K562 (cell line): ENCODE measurements around the gene GRIN2A. TPM values are rescaled to one million over a fixed set of nuclear protein-coding genes. Genes with fewer than 3 reads are reported as not detected.
A peak's percentile ranks its signal among the peaks of the same experiment; 100 is the strongest.

Source experiments
- ATAC-seq: fragments of 200-7000 bp; cut with Tn5 transposase; 3 replicates; pipeline ENCODE4 v1.9.1; 2020; ENCODE audit warnings: moderate library complexity
- BruUV-seq: library from RNA; stranded (reverse); fragments of 400-500 nt; replicated peaks from 2 replicates; lab custom pipeline; 2021; lab: Mats Ljungman, UMichigan
- CTCF ChIA-PET: fragments of 300-600 bp; formaldehyde crosslinking; extraction: SDS; loops from one replicate; lab custom pipeline; 2021; ENCODE audit warnings: low intra/inter-chr PET ratio; lab: Yijun Ruan, JAX
- POLR2A ChIA-PET: fragments of 300-600, 350-650 bp; sonication (Branson Sonifier 250); formaldehyde crosslinking; extraction: SDS; loops from one replicate; lab custom pipeline; 2021; ENCODE audit warnings: antibody characterized with exemption, inconsistent platforms; lab: Yijun Ruan, JAX
- DNase-seq, 4 experiments: peaks; one replicate each; pipeline versions ENCODE4 v3.0.0 to v3.0.0-alpha.2; 2011 to 2018; ENCODE audit warnings: low spot score in 3 of 4, mixed read lengths in 3 of 4; ENCODE audit errors: extremely low read depth in 1 of 4
- FAIRE-seq: peaks from 2 replicates; lab custom pipeline; 2011; peaks lifted over from hg19 to GRCh38; lab: Jason Lieb, UNC
- H2AFZ ChIP-seq: 2 replicates; pipeline ENCODE4 v1.6.0; 2011; ENCODE audit warnings: low read depth, low read length, control low read depth, inconsistent platforms
- H3K27ac ChIP-seq: fragments of 200-600 bp; 3 replicates; pipeline ENCODE4 v1.8.0; 2011; ENCODE audit warnings: low read depth, mild to moderate bottlenecking, control low read depth, inconsistent platforms, low read length, moderate library complexity, mixed read lengths; ENCODE audit errors: extremely low read depth
- H3K27me3 ChIP-seq, 2 experiments: fragments of 300-600 bp in 1 of 2; 2 replicates in 1 of 2; 3 replicates in 1 of 2; pipeline versions ENCODE4 v1.6.0 to v1.8.0; 2011; ENCODE audit warnings: inconsistent platforms in 2 of 2, low read length in 2 of 2, mild to moderate bottlenecking in 1 of 2, mixed read lengths in 1 of 2, moderate library complexity in 1 of 2; ENCODE audit not compliant: control insufficient read depth in 2 of 2, insufficient read depth in 2 of 2
- H3K36me3 ChIP-seq: fragments of 300-600 bp; 3 replicates; pipeline ENCODE4 v1.8.0; 2011; ENCODE audit warnings: mild to moderate bottlenecking, low read length, inconsistent platforms; ENCODE audit not compliant: control insufficient read depth, insufficient read depth
- H3K4me1 ChIP-seq, 2 experiments: fragments of 200-600 bp in 1 of 2; replicated peaks in 1 of 2; 2 replicates in 1 of 2; 3 replicates in 1 of 2; pipeline versions ENCODE4 v1.5.1 to v1.8.0; 2011; ENCODE audit warnings: inconsistent platforms in 2 of 2, low read length in 2 of 2, mild to moderate bottlenecking in 1 of 2, mixed read lengths in 1 of 2, moderate library complexity in 1 of 2; ENCODE audit not compliant: control insufficient read depth in 2 of 2, insufficient read depth in 2 of 2
- H3K4me2 ChIP-seq: 2 replicates; pipeline ENCODE4 v1.6.1; 2011; ENCODE audit warnings: low read length, control low read depth, inconsistent platforms, mixed read lengths; ENCODE audit not compliant: insufficient read depth
- H3K4me3 ChIP-seq: fragments of 200-600 bp; sonication (generic), shearing (Covaris generic); 2 replicates; pipeline ENCODE4 v1.5.1; 2016; ENCODE audit warnings: control low read depth, inconsistent platforms
- H3K79me2 ChIP-seq: fragments of 200-600 bp; 3 replicates; pipeline ENCODE4 v1.8.0; 2011; ENCODE audit warnings: low read length, inconsistent platforms; ENCODE audit not compliant: control insufficient read depth, insufficient read depth
- H3K9ac ChIP-seq, 2 experiments: 2 replicates each; pipeline versions ENCODE4 v1.6.0 to v1.6.1; 2011; ENCODE audit warnings: low read depth in 2 of 2, low read length in 2 of 2, control low read depth in 1 of 2, inconsistent platforms in 1 of 2, mild to moderate bottlenecking in 1 of 2, mixed read lengths in 1 of 2; ENCODE audit not compliant: insufficient read depth in 1 of 2
- H3K9me1 ChIP-seq: one replicate; pipeline ENCODE4 v1.6.0; 2011; ENCODE audit warnings: inconsistent platforms, mild to moderate bottlenecking, low read length, moderate library complexity; ENCODE audit not compliant: control insufficient read depth, insufficient read depth
- H3K9me3 ChIP-seq: replicated peaks from 2 replicates; pipeline ENCODE4 v1.5.1; 2011; ENCODE audit warnings: low read depth, low read length, inconsistent platforms; ENCODE audit not compliant: control insufficient read depth, insufficient read depth
- H4K20me1 ChIP-seq: replicated peaks from 2 replicates; pipeline ENCODE4 v1.6.1; 2011; ENCODE audit warnings: low read length, inconsistent platforms, mixed read lengths; ENCODE audit not compliant: control insufficient read depth, insufficient read depth
- CBX5 ChIP-seq: IDR thresholded peaks from 2 replicates; pipeline ENCODE4 v1.6.1; 2014; ENCODE audit warnings: low read depth, borderline replicate concordance
- CEBPB ChIP-seq: fragments of 450-650 bp; IDR thresholded peaks from 2 replicates; pipeline ENCODE4 v1.6.1; 2016; ENCODE audit warnings: missing genetic modification characterization, missing compliant biosample characterization
- CEBPG ChIP-seq, 3 experiments: fragments of 200-800 bp in 1 of 3; sonication (Bioruptor generic) in 1 of 3; sonication (generic) in 1 of 3; formaldehyde crosslinking in 1 of 3; IDR thresholded peaks in 2 of 3; conservative IDR thresholded peaks in 1 of 3; 2 replicates each; pipeline versions ENCODE4 v1.6.1 to v1.8.0; 2016 to 2022; ENCODE audit warnings: missing compliant biosample characterization in 2 of 3, missing genetic modification characterization in 2 of 3, mild to moderate bottlenecking in 1 of 3, missing genetic modification reagents in 1 of 3
- CSDE1 ChIP-seq, 2 experiments: fragments of 450-650 bp; IDR thresholded peaks; 2 replicates each; pipeline ENCODE4 v1.6.1; 2016; ENCODE audit warnings: mild to moderate bottlenecking in 1 of 2
- DIDO1 ChIP-seq: fragments of 450-650 bp; IDR thresholded peaks from 2 replicates; pipeline ENCODE4 v1.6.1; 2016; ENCODE audit warnings: low read depth, missing biosample characterization, missing genetic modification characterization
- ESRRA ChIP-seq: fragments of 450-650 bp; IDR thresholded peaks from 2 replicates; pipeline ENCODE4 v1.6.1; 2014; ENCODE audit warnings: low read depth, mild to moderate bottlenecking, moderate library complexity, borderline replicate concordance
- FOXJ2 ChIP-seq: fragments of 200-800 bp; sonication (Bioruptor generic); IDR thresholded peaks from 2 replicates; pipeline ENCODE4 v1.6.1; 2016; ENCODE audit warnings: missing genetic modification characterization, missing compliant biosample characterization
- KDM2B ChIP-seq: fragments of 250-450 bp; sonication (Bioruptor Pico); IDR thresholded peaks from 2 replicates; pipeline ENCODE4 v1.8.0; 2021; ENCODE audit warnings: mild to moderate bottlenecking, moderate library complexity
- MEIS2 ChIP-seq: fragments of 450-650 bp; IDR thresholded peaks from 2 replicates; pipeline ENCODE4 v1.6.1; 2014; ENCODE audit warnings: mild to moderate bottlenecking; ENCODE audit not compliant: partially characterized antibody
- PRDM10 ChIP-seq: fragments of 450-650 bp; IDR thresholded peaks from 2 replicates; pipeline ENCODE4 v1.6.1; 2018; ENCODE audit not compliant: partially characterized antibody
- THRA ChIP-seq: fragments of 450-650 bp; IDR thresholded peaks from 2 replicates; pipeline ENCODE4 v1.6.1; 2017; ENCODE audit warnings: mild to moderate bottlenecking, moderate library complexity
- ZBTB8A ChIP-seq: fragments of 450-650 bp; IDR thresholded peaks from 2 replicates; pipeline ENCODE4 v1.6.1; 2018; ENCODE audit warnings: mild to moderate bottlenecking, moderate library complexity; ENCODE audit not compliant: partially characterized antibody
- ZNF384 ChIP-seq: IDR thresholded peaks from 2 replicates; pipeline ENCODE4 v1.6.1; 2012; ENCODE audit warnings: low read depth, low read length, improper control_type of control experiment
- WGBS: fragments of 100-300 bp; shearing (Covaris generic); methylation state at CpG from one replicate; pipeline ENCODE4 v1.1.6; 2016; ENCODE audit warnings: low coverage, mixed read lengths; ENCODE audit not compliant: insufficient coverage; ENCODE audit errors: missing lambda C conversion rate; 5-methylcytosine and 5-hydroxymethylcytosine counted together
- in situ Hi-C: fragments of 300-500 bp; cut with MboI; formaldehyde crosslinking; loops from 4 replicates; pipeline ENCODE4 v1.15.0; 2018; ENCODE audit warnings: inconsistent platforms, mixed read lengths
- intact Hi-C: fragments of 100-400 bp; cut with micrococcal nuclease; formaldehyde crosslinking; loops from 2 replicates; pipeline ENCODE4 v1.14.2; 2022
- polyA plus RNA-seq, 8 experiments: library from polyadenylated mRNA; depleted of rRNA in 4 of 8; stranded (reverse) in 5 of 8; unstranded in 3 of 8; fragments of >200 nt; fragmentation: Nextera tagmentation in 2 of 8; fragmentation: Illumina TruSeq in 1 of 8; extraction: Ambion mirVana in 2 of 8; extraction: Trizol in 1 of 8; gene quantifications; 2 replicates each; pipeline versions ENCODE4 v1.2.1 to v1.2.3, GENCODE V29; 2011 to 2014; ENCODE audit warnings: inconsistent platforms in 1 of 8, missing spikeins in 1 of 8
- total RNA-seq, 7 experiments: library from RNA; depleted of rRNA in 6 of 7; stranded (reverse); fragments of >200 nt in 6 of 7; fragmentation: Illumina TruSeq in 2 of 7; extraction: Trizol in 2 of 7; gene quantifications; 2 replicates each; pipeline versions ENCODE4 v1.2.1 to v1.2.3, GENCODE V29; 2011 to 2021; ENCODE audit warnings: low replicate concordance in 1 of 7
- TF ChIP-seq, protein P1 (sequence below), 2 experiments: fragments of 450-650 bp in 1 of 2; sonication (generic) in 1 of 2; formaldehyde crosslinking in 1 of 2; IDR thresholded peaks in 1 of 2; conservative IDR thresholded peaks in 1 of 2; 2 replicates each; pipeline versions ENCODE4 v1.6.1 to v1.8.1; 2016 to 2023; ENCODE audit warnings: mild to moderate bottlenecking in 2 of 2, moderate library complexity in 2 of 2, inconsistent platforms in 1 of 2, missing genetic modification reagents in 1 of 2
- TF ChIP-seq, protein P2 (sequence below): fragments of 450-650 bp; IDR thresholded peaks from 2 replicates; pipeline ENCODE4 v1.6.1; 2016

The GRIN2A gene
- total and polyA plus RNA-seq, 9 of the 15 experiments (the other 6 are each of a cell fraction or from before 2014, with no cell fraction given): not detected

DNA sequence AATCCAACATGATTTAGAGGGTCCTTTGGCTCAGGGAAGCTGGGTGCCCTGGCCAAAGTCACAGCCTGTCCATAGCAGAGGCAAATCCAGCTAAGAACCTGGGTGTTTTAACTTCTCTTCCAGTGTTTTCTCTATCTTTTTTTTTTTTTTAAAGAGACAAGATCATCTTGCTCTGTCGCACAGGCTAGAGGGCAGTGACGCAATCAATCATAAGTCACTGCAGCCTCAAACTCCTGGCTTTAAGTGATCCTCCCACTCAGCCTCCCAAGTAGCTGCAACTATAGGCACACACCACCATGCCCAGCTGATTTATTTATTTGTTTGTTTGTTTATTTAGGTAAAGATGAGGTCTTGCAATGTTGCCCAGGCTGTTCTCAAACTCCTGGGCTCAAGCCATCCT lies 14.8 kb upstream of the GRIN2A start:
- ATAC-seq: no peak
- no TSS peak for BruUV-seq
- Histone ChIP-seq H3K4me3 (no peak overlapping the region), H2AFZ (no peak overlapping the region), H3K9me1 (no peaks in the 10 kb centered on the region), H3K9me3 (no peaks in the 10 kb centered on the region), H3K27me3 (peaks cover 0 to 16% of the 10 kb centered on the region in 2 experiments; a peak in 2 of 5 replicates), H3K9ac (no peak overlapping the region), H3K27ac (no peak overlapping the region), H4K20me1 (no peaks in the 10 kb centered on the region), H3K79me2 (no peaks in the 10 kb centered on the region), H3K4me1 (no peaks in the 10 kb centered on the region), H3K36me3 (no peaks in the 10 kb centered on the region), H3K4me2 (no peak overlapping the region)
- no peak for FAIRE-seq
- ChIA-PET CTCF (no interaction called here), POLR2A (interaction anchor here (0.8 to 1.5 kb wide), 2 partner anchors 10 to 547 kb away, joined by 3 to 4 read pairs; partner anchors contain the start of gene NUBP1)
- DNase-seq: no peak
- intact Hi-C loops (no loop called here), in situ Hi-C loops (no loop called here)
- 0% methylated on average over 2 of the region's 2 CpGs for WGBS
- no peak for TF ChIP-seq CBX5
- TF ChIP-seq CEBPG (CRISPR knock-in tag; IDR thresholded peaks at IDR 0.05): no peak
- TF ChIP-seq CEBPG (tag; conservative IDR thresholded peaks at IDR 0.05 in 1 of 2, IDR thresholded peaks at IDR 0.05 in 1 of 2): peak; percentile 52 to 68
- TF ChIP-seq, protein P1, sequence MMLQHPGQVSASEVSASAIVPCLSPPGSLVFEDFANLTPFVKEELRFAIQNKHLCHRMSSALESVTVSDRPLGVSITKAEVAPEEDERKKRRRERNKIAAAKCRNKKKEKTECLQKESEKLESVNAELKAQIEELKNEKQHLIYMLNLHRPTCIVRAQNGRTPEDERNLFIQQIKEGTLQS (IDR thresholded peaks at IDR 0.05): peak; percentile 68
- TF ChIP-seq, protein P1 (CRISPR knock-in tag; conservative IDR thresholded peaks at IDR 0.05): no peak
- TF ChIP-seq FOXJ2 (tag): no peak
- TF ChIP-seq THRA: no peak
- TF ChIP-seq ESRRA: no peak
- TF ChIP-seq PRDM10: no peak
- TF ChIP-seq, protein P2, sequence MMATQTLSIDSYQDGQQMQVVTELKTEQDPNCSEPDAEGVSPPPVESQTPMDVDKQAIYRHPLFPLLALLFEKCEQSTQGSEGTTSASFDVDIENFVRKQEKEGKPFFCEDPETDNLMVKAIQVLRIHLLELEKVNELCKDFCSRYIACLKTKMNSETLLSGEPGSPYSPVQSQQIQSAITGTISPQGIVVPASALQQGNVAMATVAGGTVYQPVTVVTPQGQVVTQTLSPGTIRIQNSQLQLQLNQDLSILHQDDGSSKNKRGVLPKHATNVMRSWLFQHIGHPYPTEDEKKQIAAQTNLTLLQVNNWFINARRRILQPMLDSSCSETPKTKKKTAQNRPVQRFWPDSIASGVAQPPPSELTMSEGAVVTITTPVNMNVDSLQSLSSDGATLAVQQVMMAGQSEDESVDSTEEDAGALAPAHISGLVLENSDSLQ: peak; percentile 27; the same call in 1 of the 2 replicates
- TF ChIP-seq MEIS2: peak; percentile 10
- peak; percentile 58; the same call in 1 of the 2 replicates for TF ChIP-seq ZNF384
- TF ChIP-seq KDM2B: no peak
- no peak for TF ChIP-seq DIDO1 (tag)
- TF ChIP-seq CEBPB (tag): peak; percentile 69
- no peak for TF ChIP-seq CSDE1 (IDR thresholded peaks at IDR 0.05)
- no peak for TF ChIP-seq ZBTB8A
